WTC11 (cell line): ENCODE measurements around the gene MAMDC2.

Source experiments
- CTCF ChIP-seq: fragments of 200-600 bp; IDR thresholded peaks from 2 replicates; pipeline ENCODE4 v1.8.0; 2022; ENCODE audit warnings: antibody characterized with exemption
- ELF4 ChIP-seq: sonication (generic); formaldehyde crosslinking; IDR thresholded peaks from 2 replicates; pipeline ENCODE4 v1.8.1; 2022; ENCODE audit warnings: low read depth, mild to moderate bottlenecking, moderate library complexity, missing genetic modification reagents
- FOXJ3 ChIP-seq: sonication (generic); formaldehyde crosslinking; IDR thresholded peaks from 2 replicates; pipeline ENCODE4 v1.9.0; 2021; ENCODE audit warnings: missing genetic modification reagents, mild to moderate bottlenecking, borderline replicate concordance
- TP53 ChIP-seq: sonication (generic); formaldehyde crosslinking; IDR thresholded peaks from 2 replicates; pipeline ENCODE4 v1.8.1; 2023; ENCODE audit warnings: mild to moderate bottlenecking, missing genetic modification reagents
- TF ChIP-seq, protein P1 (sequence below): sonication (generic); formaldehyde crosslinking; IDR thresholded peaks from 2 replicates; pipeline ENCODE4 v1.8.0; 2022; ENCODE audit warnings: mild to moderate bottlenecking, missing genetic modification reagents

GRCh38 chr9:70030156-70030555 lies 13.5 kb upstream of the MAMDC2 start:
- TF ChIP-seq CTCF (no peak), ELF4 (CRISPR knock-in tag) (no peak), FOXJ3 (CRISPR knock-in tag) (no peak), TP53 (CRISPR knock-in tag) (no peak)
- TF ChIP-seq, protein P1, sequence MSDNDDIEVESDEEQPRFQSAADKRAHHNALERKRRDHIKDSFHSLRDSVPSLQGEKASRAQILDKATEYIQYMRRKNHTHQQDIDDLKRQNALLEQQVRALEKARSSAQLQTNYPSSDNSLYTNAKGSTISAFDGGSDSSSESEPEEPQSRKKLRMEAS (CRISPR knock-in tag) = no peak
